ENCODE results near the gene PHACTR1. TPM values are rescaled to one million over a fixed set of nuclear protein-coding genes. Genes with fewer than 3 reads are reported as not detected.
"Not testable (repeated sequence)": the region's sequence is repeated elsewhere in the genome, so short reads cannot be mapped to it uniquely, and the experiment has no call there.

The PHACTR1 gene
- total and polyA plus RNA-seq, 7 donors: 0.04 to 3.0 (median 0.85) TPM

GRCh38 chr6:13120483-13121482 is 404.2 kb downstream of the PHACTR1 start:
- Histone ChIP-seq H3K4me1 (no peaks in the 10 kb centered on the region), H3K27ac (no peak overlapping the region), H3K9me3 (no peaks in the 10 kb centered on the region), H3K4me3 (no peak overlapping the region), H3K36me3 (ENCODE audit: insufficient read depth in 1 of 2, low read depth in 1 of 2) (no peaks in the 10 kb centered on the region), H3K27me3 (ENCODE audit: insufficient read depth in 3 of 3, low read length in 2 of 3) (no peaks in the 10 kb centered on the region)
- TF ChIP-seq CTCF (IDR thresholded peaks at IDR 0.05): no peak
- WGBS, 3 donors: 66 to 74% (median 71%) methylated on average over 9 of the region's 9 CpGs
- DNase-seq (no peak), ATAC-seq (no peak)
- intact Hi-C loops (cut with DNase I): no loop called here

GRCh38 chr6:13124131-13124530 is 407.6 kb downstream of the PHACTR1 start:
- 63 to 73% (median 70%) methylated on average over 2 of the region's 2 CpGs for WGBS, 3 donors
- DNase-seq: no peak
- no peak for ATAC-seq
- H3K9me3 ChIP-seq: no peaks in the 10 kb centered on the region
- intact Hi-C loops (cut with DNase I): no loop called here
- no peak overlapping the region for H3K4me3 ChIP-seq
- H3K27me3 ChIP-seq (ENCODE audit: insufficient read depth in 3 of 3, low read length in 2 of 3): no peaks in the 10 kb centered on the region
- no peaks in the 10 kb centered on the region for H3K36me3 ChIP-seq (ENCODE audit: insufficient read depth in 1 of 2, low read depth in 1 of 2)
- no peak overlapping the region for H3K27ac ChIP-seq
- TF ChIP-seq CTCF (IDR thresholded peaks at IDR 0.05): no peak
- H3K4me1 ChIP-seq: no peaks in the 10 kb centered on the region

GRCh38 chr6:13125841-13126240 is 409.3 kb downstream of the PHACTR1 start:
- no peaks in the 10 kb centered on the region for H3K27me3 ChIP-seq (ENCODE audit: insufficient read depth in 3 of 3, low read length in 2 of 3)
- intact Hi-C loops (cut with DNase I): no loop called here
- no peaks in the 10 kb centered on the region for H3K9me3 ChIP-seq
- no peak overlapping the region for H3K4me3 ChIP-seq
- H3K27ac ChIP-seq: no peak overlapping the region
- 72 to 89% (median 88%) methylated on average over 3 of the region's 3 CpGs for WGBS, 3 donors
- DNase-seq (no peak), ATAC-seq (no peak)
- no peak for TF ChIP-seq CTCF (IDR thresholded peaks at IDR 0.05)
- no peaks in the 10 kb centered on the region for H3K36me3 ChIP-seq (ENCODE audit: insufficient read depth in 1 of 2, low read depth in 1 of 2)
- no peaks in the 10 kb centered on the region for H3K4me1 ChIP-seq

GRCh38 chr6:13131935-13132661 is 415.5 kb downstream of the PHACTR1 start:
- no peaks in the 10 kb centered on the region for H3K9me3 ChIP-seq
- no peak for DNase-seq
- H3K27me3 ChIP-seq (ENCODE audit: insufficient read depth in 3 of 3, low read length in 2 of 3): no peaks in the 10 kb centered on the region
- no peak overlapping the region for H3K27ac ChIP-seq
- H3K4me1 ChIP-seq: no peaks in the 10 kb centered on the region
- ATAC-seq: no peak
- TF ChIP-seq CTCF (IDR thresholded peaks at IDR 0.05): no peak
- H3K4me3 ChIP-seq: no peak overlapping the region
- WGBS, 3 donors: 83 to 89% (median 85%) methylated on average over 4 of the region's 4 CpGs
- intact Hi-C loops (cut with DNase I): no loop called here
- no peaks in the 10 kb centered on the region for H3K36me3 ChIP-seq (ENCODE audit: insufficient read depth in 1 of 2, low read depth in 1 of 2)

GRCh38 chr6:13133894-13134293 is 417.3 kb downstream of the PHACTR1 start:
- ATAC-seq; H3K36me3 ChIP-seq (ENCODE audit: insufficient read depth in 1 of 2, low read depth in 1 of 2); H3K4me1 ChIP-seq; H3K27ac ChIP-seq; H3K4me3 ChIP-seq; H3K27me3 ChIP-seq (ENCODE audit: insufficient read depth in 3 of 3, low read length in 2 of 3); H3K9me3 ChIP-seq; DNase-seq; intact Hi-C loops (cut with DNase I): not testable (repeated sequence)
- 92 to 97% (median 93%) methylated on average over 28 to 32 of the region's 32 CpGs for WGBS, 3 donors
